Small intestine (tissue), 7 donors: ENCODE data around the gene HBQ1. TPM values are rescaled to one million over a fixed set of nuclear protein-coding genes. Genes with fewer than 3 reads are reported as not detected.
"Not testable (repeated sequence)": the region's sequence is repeated elsewhere in the genome, so short reads cannot be mapped to it uniquely, and the experiment has no call there.

Source experiments
- DNase-seq, 2 donors: peaks; one replicate each; pipeline versions ENCODE4 v3.0.0 to v3.0.0-alpha.2; 2013
- FAIRE-seq: peaks from 2 replicates; lab custom pipeline; 2012; peaks lifted over from hg19 to GRCh38; lab: Jason Lieb, UNC
- H3K27ac ChIP-seq, 3 donors: one replicate each; pipeline ENCODE4 v1.5.1; 2013; ENCODE audit warnings: low read length in 2 of 3, mild to moderate bottlenecking in 2 of 3, control low read depth in 1 of 3, inconsistent platforms in 1 of 3, low read depth in 1 of 3, moderate library complexity in 1 of 3
- H3K27me3 ChIP-seq, 3 donors: one replicate each; pipeline ENCODE4 v1.6.1; 2013; ENCODE audit warnings: low read length in 3 of 3, inconsistent platforms in 1 of 3; ENCODE audit not compliant: control insufficient read depth in 3 of 3, insufficient read depth in 3 of 3
- H3K36me3 ChIP-seq, 3 donors: one replicate each; pipeline ENCODE4 v1.6.1; 2013; ENCODE audit warnings: low read length in 3 of 3, inconsistent platforms in 1 of 3, low read depth in 1 of 3, mild to moderate bottlenecking in 1 of 3, moderate library complexity in 1 of 3; ENCODE audit not compliant: control insufficient read depth in 3 of 3, insufficient read depth in 2 of 3
- H3K4me1 ChIP-seq, 3 donors: one replicate each; pipeline ENCODE4 v1.6.1; 2013; ENCODE audit warnings: low read length in 2 of 3, inconsistent platforms in 1 of 3, low read depth in 1 of 3, mild to moderate bottlenecking in 1 of 3, moderate library complexity in 1 of 3; ENCODE audit not compliant: control insufficient read depth in 3 of 3, insufficient read depth in 2 of 3
- H3K4me3 ChIP-seq, 3 donors: one replicate each; pipeline ENCODE4 v1.5.1; 2013; ENCODE audit warnings: low read length in 3 of 3, control low read depth in 1 of 3, inconsistent platforms in 1 of 3, low read depth in 1 of 3, mild to moderate bottlenecking in 1 of 3, moderate library complexity in 1 of 3
- H3K9me3 ChIP-seq, 2 donors: one replicate each; pipeline ENCODE4 v1.6.1; 2013; ENCODE audit warnings: low read depth in 1 of 2, low read length in 1 of 2; ENCODE audit not compliant: control insufficient read depth in 2 of 2, insufficient read depth in 1 of 2
- WGBS, 3 donors: extraction: QIAGEN DNeasy Blood & Tissue Kit; methylation state at CpG; one replicate each; pipeline ENCODE4 v1.1.7; 2013; 5-methylcytosine and 5-hydroxymethylcytosine counted together
- polyA plus RNA-seq, 4 donors: library from polyadenylated mRNA; stranded (reverse) in 3 of 4; unstranded in 1 of 4; fragments of 200-250 nt in 3 of 4; fragments of 120-200 nt in 1 of 4; gene quantifications; one replicate each; pipeline versions ENCODE4 v1.2.1 to v1.2.3, GENCODE V29; 2013
- donor health status: healthy with polysubstance abuse.
- donor health status: control.
- donor health status: control.
- donor health status: Bipolar disorder and iron deficiency.
- donor health status: healthy.

The HBQ1 gene
- polyA plus RNA-seq, 4 donors: 0.43 TPM; not detected in 3

DNA sequence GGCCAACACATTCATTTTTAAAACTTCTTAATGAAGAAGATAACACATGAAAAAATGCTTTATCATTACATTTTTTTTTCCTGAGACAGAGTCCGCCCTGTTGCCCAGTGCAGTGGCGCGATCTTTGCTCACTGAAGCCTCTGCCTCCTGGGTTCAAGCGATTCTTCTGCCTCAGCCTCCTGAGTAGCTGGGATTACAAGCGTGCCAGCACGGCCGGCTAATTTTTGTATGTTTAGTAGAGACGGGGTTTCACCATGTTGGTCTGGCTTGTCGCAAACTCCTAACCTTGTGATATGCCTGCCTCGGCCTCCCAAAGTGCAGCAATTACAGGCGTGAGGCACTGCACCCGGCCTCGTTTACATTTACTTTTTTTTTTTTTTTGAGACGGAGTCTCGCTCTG is 13.2 kb downstream of the HBQ1 start:
- Histone ChIP-seq H3K27me3 (no peaks in the 10 kb centered on the region), H3K4me1 (no peaks in the 10 kb centered on the region), H3K27ac (no peak overlapping the region), H3K9me3 (no peaks in the 10 kb centered on the region), H3K4me3 (no peak overlapping the region), H3K36me3 (peaks cover 26 to 97% (median 41%) of the 10 kb centered on the region in 3 donors)
- FAIRE-seq (no peak), DNase-seq (no peak)
- WGBS, 3 donors: 93 to 98% (median 97%) methylated on average over 12 to 15 of the region's 15 CpGs

DNA sequence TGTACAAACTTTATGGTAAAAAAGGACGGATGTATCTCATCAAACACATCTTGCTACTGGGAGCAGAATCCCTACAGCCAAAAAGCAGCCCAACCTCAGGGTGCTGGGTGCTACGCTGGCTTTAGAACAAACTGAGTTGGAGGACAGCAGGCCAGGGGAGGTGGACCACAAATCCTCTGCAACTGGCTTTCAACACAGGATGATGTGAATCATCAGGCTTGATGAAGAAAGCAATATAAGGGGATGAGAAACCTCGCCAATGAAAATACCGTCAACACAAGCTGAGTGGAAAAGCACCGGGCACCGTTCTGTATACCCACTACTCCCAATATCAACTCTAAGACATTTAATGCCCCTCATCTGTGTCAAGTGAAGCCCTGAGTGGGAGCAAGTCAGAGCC is 14.3 kb downstream of the HBQ1 start:
- H3K36me3 ChIP-seq: peaks cover 28 to 97% (median 36%) of the 10 kb centered on the region in 3 donors

DNA sequence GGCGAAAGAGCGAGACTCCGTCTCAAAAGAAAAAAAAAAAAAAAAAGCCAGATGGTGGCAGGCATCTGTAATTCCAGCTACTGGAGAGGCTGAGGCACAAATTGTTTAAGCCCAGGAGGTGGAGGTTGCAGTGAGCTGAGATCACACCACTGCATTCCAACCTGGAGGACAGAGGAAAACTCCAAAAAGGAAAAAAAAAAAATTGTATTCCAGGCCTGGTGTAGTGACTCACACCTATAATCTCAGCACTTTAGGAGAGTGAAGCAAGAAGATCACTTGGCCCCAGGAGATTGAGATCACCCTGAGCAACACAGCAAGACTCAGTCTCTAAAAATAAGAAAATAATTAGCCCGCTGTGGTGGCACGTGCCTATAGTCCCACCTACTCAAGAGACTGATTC is 20.1 kb downstream of the HBQ1 start:
- WGBS, 3 donors: 96 to 97% (median 96%) methylated on average over 5 of the region's 5 CpGs
- Histone ChIP-seq H3K9me3 (no peaks in the 10 kb centered on the region), H3K4me3 (no peak overlapping the region), H3K36me3 (peaks cover 24 to 78% (median 26%) of the 10 kb centered on the region in 3 donors), H3K4me1 (no peaks in the 10 kb centered on the region), H3K27me3 (no peaks in the 10 kb centered on the region), H3K27ac (no peak overlapping the region)
- DNase-seq: no peak
- FAIRE-seq: no peak

More for the DNA sequence above, 14.3 kb downstream of the HBQ1 start:
- Histone ChIP-seq H3K9me3 (no peaks in the 10 kb centered on the region), H3K4me3 (no peak overlapping the region), H3K27me3 (no peaks in the 10 kb centered on the region), H3K27ac (no peak overlapping the region), H3K4me1 (no peaks in the 10 kb centered on the region)
- 88 to 97% (median 97%) methylated on average over 6 of the region's 6 CpGs for WGBS, 3 donors
- DNase-seq (no peak), FAIRE-seq (no peak)

DNA sequence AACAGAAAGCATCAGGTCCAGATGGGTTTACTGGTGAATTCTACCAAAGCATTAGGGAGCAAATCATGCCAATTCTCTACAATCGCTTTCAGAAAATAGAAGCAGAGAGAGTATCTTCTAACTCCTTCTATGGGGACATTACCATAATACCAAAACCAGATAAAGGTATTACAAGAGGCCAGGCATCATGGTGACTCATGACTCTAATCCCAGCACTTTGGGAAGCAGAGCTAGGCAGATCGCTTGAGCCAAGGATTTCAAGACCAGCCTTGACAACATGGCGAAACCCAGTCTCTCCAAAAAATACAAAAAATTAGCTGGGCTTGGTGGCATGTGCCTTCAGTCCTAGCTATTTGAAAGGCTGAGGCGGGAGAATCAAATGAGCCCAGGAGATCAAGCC is 23.0 kb downstream of the HBQ1 start:
- no peak overlapping the region for H3K27ac ChIP-seq
- H3K4me3 ChIP-seq: no peak overlapping the region
- 97 to 99% (median 97%) methylated on average over 4 of the region's 4 CpGs for WGBS, 3 donors
- H3K36me3 ChIP-seq: peaks cover 34 to 72% (median 35%) of the 10 kb centered on the region in 3 donors
- no peaks in the 10 kb centered on the region for H3K27me3 ChIP-seq
- H3K9me3 ChIP-seq: no peaks in the 10 kb centered on the region
- H3K4me1 ChIP-seq: no peaks in the 10 kb centered on the region
- no peak for FAIRE-seq
- no peak for DNase-seq

DNA sequence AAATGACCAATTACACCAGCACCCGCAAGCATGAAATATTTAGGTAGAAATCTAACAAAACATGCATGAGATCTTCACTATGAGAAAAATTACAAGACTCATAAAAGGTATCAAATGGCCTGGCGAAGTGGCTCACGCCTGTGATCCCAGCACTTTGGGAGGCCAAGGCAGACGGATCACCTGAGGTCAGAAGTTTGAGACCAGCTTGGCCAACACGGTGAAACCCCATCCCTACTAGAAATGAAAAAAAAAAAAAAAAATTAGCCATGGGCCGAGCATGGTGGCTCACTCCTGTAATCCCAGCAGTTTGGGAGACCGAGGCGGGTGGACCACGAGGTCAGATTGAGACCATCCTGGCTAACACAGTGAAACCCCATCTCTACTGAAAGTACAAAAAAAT is 23.8 kb downstream of the HBQ1 start:
- H3K36me3 ChIP-seq: peaks cover 29 to 70% (median 37%) of the 10 kb centered on the region in 3 donors
- 96 to 97% (median 96%) methylated on average over 9 of the region's 9 CpGs for WGBS, 3 donors
- not testable (repeated sequence) for H3K9me3 ChIP-seq, H3K4me1 ChIP-seq, H3K4me3 ChIP-seq, H3K27me3 ChIP-seq, DNase-seq, FAIRE-seq, H3K27ac ChIP-seq

DNA sequence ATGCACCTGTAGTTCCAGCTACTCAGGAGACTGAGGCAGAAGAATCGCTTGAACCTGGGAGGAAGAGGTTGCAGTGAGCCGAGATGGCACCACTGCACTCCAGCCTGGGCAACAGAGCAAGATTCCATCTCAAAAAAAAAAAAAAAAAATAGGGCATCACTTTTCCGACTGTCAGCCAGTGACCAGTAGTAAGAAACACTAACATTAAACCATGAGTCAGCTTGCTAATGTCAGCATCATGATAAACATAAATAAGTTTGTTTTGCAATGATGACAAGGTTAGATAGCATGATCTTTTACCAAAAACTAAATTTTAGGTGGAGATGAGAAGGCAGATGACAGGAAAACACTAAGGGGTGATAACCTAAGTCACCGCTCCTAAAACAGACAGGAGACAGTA is 29.1 kb downstream of the HBQ1 start:
- H3K4me3 ChIP-seq, H3K4me1 ChIP-seq, DNase-seq, FAIRE-seq, H3K9me3 ChIP-seq, H3K27ac ChIP-seq, H3K27me3 ChIP-seq: not testable (repeated sequence)
- H3K36me3 ChIP-seq: peaks cover 22 to 71% (median 32%) of the 10 kb centered on the region in 3 donors
- WGBS, 3 donors: 91 to 92% (median 91%) methylated on average over 4 of the region's 4 CpGs

DNA sequence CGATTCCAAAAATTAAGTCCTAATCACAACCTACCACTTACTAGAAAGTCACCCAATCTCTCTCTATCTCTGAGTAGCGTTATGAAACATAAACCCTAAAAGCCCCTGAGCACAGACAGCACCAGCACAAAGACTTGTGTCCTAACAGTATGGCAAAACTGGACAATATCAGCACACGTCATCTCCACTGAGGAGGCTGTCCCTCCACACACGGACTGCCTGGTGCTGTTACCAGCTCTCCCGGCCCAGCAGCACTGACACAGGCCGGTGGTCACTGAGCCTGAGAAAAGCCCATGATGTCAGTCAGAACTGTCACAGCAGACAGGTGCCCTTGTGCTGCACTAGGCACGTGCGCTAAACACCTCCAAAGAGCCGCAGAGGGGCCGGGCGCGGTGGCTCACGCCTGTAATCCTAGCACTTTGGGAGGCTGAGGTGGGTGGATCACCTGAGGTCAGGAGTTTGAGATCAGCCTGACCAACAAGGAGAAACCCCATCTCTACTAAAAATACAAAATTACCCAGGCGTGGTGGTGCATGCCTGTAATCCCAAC is 31.4 kb downstream of the HBQ1 start:
- H3K9me3 ChIP-seq, H3K27ac ChIP-seq, FAIRE-seq, DNase-seq, H3K4me3 ChIP-seq, H3K4me1 ChIP-seq, H3K27me3 ChIP-seq: not testable (repeated sequence)
- H3K36me3 ChIP-seq: peaks cover 16 to 83% (median 18%) of the 10 kb centered on the region in 3 donors
- WGBS, 3 donors: 91 to 93% (median 92%) methylated on average over 14 of the region's 14 CpGs

DNA sequence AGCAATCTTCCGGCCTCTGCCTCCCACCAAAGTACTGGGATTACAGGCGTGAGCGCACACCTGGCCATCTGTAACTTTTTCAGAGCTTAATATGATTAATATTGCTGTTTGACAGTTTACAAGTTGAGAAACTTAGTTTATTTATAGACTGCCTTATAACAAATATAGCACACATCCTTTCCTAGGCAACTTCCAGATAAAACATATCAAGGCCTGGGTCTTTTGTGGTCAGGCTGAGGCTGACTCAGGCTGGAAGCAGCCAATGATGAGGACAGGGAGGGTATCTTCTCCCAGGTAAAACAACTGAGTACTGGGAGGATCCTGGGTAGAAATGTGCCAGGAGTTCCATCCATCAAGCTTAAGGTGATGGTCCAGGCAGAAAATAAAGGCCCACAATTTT is 32.7 kb downstream of the HBQ1 start:
- DNase-seq: no peak
- FAIRE-seq: no peak
- Histone ChIP-seq H3K9me3 (no peaks in the 10 kb centered on the region), H3K36me3 (peaks cover 10 to 84% (median 13%) of the 10 kb centered on the region in 3 donors), H3K27me3 (no peaks in the 10 kb centered on the region), H3K4me1 (no peaks in the 10 kb centered on the region), H3K4me3 (no peak overlapping the region), H3K27ac (no peak overlapping the region)
- 92 to 96% (median 93%) methylated on average over 3 of the region's 3 CpGs for WGBS, 3 donors

DNA sequence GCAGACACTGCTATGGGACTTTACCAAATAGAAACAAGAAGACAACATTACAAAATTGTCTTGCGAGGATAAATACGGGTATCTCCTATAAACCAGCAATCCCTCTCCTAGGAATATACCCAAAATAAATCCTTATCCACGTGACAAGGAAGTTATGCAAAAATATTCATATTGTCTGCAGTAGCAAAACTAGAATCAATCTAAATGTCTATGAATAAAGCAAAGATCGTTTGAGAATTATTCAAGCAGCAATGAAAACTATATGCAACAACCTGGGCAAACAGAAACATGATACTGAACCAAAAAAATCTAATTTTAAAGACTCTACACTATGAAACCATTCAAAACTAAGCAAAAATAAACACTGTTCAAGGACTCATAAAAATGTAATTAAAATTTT is 39.8 kb downstream of the HBQ1 start:
- H3K36me3 ChIP-seq: peaks cover under 1 to 75% (median 7%) of the 10 kb centered on the region in 3 donors
- FAIRE-seq: no peak

More for the DNA sequence above, 39.8 kb downstream of the HBQ1 start:
- Histone ChIP-seq H3K4me3 (no peak overlapping the region), H3K27ac (no peak overlapping the region), H3K27me3 (no peaks in the 10 kb centered on the region), H3K4me1 (no peaks in the 10 kb centered on the region), H3K9me3 (no peaks in the 10 kb centered on the region)
- DNase-seq: no peak
- WGBS, 3 donors: 70 to 71% (median 71%) methylated on average over 4 of the region's 4 CpGs
